GM19468 (cell line): Measurements from ENCODE around the gene LEP.

Experiments
- ATAC-seq: cut with Tn5 transposase; IDR thresholded peaks from one replicate; pipeline ENCODE4 v1.9.1; 2021; ENCODE audit warnings: mild to moderate bottlenecking, moderate library complexity, moderate number of reproducible peaks; ENCODE audit not compliant: unreplicated experiment; ENCODE audit errors: extremely low read depth

The LEP gene

GRCh38 chr7:128240696-128241386 is at the start of gene LEP:
Gene LEP (plus strand): TSS chr7:128241278. CDS start chr7:128252019, 10,741 bp downstream.
- no peak for ATAC-seq

DNA sequence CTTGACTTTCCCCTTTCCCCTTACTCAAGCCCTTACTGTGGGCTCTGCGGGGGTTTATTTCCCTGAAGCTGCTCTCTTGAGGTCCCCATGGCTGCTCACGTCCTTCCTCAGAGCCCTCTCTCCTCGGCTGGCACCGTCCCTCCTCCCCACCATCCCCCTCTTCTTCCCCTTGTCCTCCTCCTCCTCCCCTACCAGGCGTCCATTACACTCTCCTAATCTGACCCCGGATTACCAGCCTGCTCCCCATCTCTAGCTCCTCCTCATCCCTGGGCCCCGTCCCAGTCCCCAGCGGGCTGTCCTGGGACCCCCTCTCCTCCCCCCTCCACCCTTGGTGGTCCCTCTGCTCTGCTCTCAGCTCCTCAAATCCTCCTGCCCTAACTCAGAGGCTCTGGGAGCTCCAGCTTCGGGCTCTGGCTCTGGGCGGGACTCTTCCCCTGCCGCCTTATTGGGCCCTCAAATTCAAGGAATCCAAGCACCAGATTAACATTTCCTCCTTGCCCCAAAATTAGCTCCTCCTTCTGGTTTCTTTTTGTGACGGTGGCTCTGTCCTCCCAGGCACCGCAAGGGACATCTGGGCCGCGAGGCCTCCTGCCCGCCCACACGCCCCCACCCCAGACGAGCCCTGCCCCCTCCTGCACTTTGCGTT is 48.5 kb upstream of the LEP start:
- ATAC-seq, result no peak

DNA sequence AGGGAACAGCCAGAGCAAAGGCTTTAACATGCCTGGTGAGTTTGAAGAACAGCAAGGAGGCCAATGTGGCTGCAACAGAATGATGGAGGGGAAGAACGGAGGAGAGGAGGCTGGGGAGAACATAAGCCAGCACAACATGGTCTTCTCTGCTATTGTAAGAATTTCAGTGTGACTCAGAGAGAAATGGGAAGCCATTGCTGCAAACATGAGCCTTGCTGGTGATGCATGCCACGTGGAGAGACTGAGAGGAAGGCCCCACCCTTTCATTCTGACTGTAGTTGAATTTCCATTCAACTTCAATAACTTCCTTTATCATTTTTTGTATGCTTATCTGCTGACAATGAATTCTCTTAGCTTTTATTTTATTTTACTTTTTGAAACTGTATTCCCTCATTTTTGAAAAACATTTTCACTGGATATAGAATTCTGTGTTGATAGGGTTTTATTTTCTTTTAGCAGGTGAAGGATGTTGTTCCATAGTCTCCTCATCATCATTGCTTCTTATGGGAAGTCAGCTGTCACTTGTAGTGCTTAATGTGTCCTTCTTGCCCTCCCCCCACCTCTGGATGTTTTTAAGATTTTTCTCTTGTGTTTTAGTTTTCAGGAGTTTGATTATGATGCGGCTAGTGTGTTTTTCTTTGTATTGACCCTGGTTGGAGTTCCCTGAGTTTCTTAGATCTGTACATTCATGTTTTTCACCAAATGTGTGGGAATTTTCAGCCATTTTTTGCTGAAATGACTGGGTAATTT is 46.4 kb upstream of the LEP start:
- no peak for ATAC-seq

DNA sequence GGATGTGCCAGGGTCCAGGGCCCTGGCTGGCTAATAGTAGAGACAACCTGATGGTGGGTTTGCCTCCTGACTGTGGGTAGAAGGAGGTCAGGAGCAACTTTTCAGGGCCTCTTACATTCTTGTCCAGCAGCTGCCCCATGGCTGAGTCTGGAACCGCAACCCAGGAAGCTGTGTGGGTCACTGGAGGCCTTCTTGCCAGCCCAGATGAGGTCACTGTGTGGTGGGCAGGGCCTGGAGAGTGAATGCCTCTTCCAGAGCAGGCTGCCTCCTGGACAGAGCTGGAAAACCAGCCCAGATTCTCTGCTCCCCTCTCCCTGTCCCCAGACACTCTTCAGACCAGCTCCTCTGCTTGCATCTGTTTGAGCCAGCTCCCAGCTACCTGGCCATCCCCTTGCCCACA is 43.5 kb upstream of the LEP start:
- no peak for ATAC-seq

- ATAC-seq, result no peak
Observed at GRCh38 chr7:128197989-128198580, 43.0 kb upstream of the LEP start.

DNA sequence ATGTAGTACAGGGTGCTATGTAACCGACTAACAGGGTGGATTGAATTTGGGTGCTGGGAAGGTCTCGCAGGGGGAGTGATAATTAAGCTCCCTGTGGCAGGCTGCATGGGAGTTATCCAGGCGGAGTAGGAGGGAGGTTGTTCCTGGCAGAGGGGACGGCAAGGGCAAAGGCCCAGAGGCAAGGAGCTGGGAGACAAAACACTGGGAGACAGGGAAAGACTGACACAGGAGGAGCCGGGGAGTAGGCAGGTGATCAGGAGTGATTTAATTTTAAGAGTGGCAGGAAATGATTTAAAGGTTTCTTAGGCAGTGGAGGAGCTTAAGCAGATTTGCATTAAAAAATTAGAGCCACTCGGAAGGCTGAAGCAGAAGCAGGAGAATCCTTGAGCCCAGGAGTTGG is 40.7 kb upstream of the LEP start:
- no peak for ATAC-seq

- ATAC-seq, result no peak
Observed at GRCh38 chr7:128201067-128201689, 39.9 kb upstream of the LEP start.

GRCh38 chr7:128201690-128202085 is 39.4 kb upstream of the LEP start:
- no peak for ATAC-seq

GRCh38 chr7:128202287-128202957 is 38.7 kb upstream of the LEP start:
- ATAC-seq, result no peak

GRCh38 chr7:128203047-128203491 is 38.0 kb upstream of the LEP start:
- no peak for ATAC-seq

DNA sequence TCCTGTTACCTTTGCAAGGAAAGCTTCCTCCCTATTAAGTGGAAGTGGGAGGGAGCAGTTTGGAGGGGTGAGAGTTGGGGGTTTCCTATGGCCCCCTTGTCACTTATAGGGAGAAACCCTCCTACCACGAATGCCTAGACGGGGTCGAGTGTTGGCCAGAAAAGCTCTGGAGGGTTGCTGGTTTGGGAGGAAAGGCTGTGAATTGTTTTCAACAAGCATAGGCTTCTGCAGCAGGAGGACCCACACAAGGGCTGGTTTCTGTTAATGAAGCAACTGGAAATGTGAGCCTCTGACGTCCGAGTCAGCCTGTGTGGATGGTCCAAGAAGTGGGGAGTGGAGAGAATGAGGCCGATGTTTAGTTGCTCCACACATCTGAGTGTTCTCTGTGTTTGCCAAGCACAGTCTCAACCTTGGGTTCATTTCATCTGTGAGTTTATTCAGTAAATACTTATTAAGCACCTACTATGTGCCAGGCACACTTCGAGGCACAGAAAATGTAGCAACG is 37.3 kb upstream of the LEP start:
- no peak for ATAC-seq

GRCh38 chr7:128204455-128204854 is 36.6 kb upstream of the LEP start:
- ATAC-seq, result no peak

GRCh38 chr7:128205068-128205467 is 36.0 kb upstream of the LEP start:
- ATAC-seq, result no peak

DNA sequence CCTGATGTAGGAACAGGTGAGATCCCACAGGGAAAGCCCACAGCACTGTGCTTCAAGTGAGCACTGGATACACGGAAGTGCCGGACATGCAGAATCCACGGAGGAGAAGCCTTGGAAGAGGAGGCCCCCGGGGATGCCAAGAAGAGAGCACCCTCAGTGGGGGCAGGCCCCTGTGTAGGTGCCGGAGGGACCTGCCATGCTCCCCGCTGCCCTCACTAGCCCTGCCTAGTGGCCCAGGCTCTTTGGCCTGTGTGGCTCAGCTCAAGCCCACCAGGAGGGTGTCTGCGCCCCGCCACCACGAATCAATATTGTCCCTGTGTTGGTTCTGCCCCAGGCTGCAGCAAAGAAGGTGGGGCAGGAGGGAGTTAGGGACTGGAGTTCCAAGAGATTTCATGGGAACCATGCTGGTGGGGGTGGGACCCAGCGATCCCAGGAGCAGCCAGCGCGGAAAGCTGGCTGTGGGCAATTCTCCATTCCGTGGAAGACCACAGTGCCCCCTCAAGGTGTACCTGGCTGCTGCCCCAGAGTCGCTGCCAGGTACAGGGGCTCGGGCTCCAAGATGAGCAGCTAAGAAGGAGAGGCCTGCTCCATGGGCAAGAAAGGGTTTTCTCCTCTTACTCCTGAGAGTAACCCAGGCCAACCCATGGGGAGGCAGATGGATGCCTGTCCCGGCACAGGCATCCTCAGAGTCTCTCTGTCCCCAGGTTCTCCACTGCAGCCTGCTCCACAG is 34.9 kb upstream of the LEP start:
- ATAC-seq, result no peak

- ATAC-seq, result no peak
Observed at GRCh38 chr7:128206747-128207500, 34.2 kb upstream of the LEP start.

- ATAC-seq, result no peak
Observed at GRCh38 chr7:128207609-128208008, 33.5 kb upstream of the LEP start.

DNA sequence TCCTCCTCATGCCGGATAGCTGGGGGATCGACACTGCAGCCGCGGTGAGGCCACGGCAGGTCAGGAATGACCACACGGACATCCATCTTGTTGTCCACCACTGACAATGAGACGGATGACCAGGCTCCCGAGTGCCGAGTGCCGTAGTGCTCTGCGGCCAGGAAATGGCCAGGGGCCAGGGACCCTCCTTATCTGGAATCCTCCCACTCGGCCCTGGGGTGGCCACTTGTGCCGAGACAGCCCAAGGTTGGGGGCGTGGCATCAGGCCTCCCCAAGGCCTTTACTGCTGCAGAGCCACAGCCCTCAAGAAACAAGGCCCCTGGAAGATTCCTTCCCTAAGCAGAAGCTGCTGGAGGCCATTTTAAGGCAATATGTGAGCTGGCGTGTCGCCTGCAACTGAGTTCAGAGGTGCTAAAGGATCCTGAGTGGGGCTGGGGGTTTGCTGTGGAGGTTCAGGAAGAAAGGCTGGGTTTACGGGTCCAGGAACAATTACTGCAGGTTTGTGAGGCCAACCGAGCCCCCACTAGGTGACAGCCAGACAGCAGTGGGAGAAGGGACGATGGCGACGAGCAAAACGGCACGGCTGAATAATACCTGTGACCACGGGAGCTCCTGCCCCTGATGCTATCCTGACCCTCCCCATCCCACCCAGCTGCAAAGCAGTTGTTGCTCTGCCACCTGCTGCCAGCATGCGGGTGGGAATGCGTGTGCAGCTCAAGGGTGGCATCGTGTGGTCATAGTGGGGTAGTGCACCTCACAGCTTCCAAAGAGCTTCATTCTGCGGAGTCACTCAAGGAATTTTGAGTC is 31.6 kb upstream of the LEP start:
- ATAC-seq, result no peak

- ATAC-seq, result no peak
Observed at GRCh38 chr7:128210036-128210347, 31.1 kb upstream of the LEP start.
